Activated CD8-positive, alpha-beta T cell treated with anti-CD3 and anti-CD28 coated beads, Interleukin-2, amount 10 ng/mL, durations not matched to agents 7 days and 5 days (primary cell): ENCODE measurements around the gene PPFIA1. TPM values are rescaled to one million over a fixed set of nuclear protein-coding genes. Genes with fewer than 3 reads are reported as not detected.

Experiments used
- ATAC-seq: fragments of 150-1000 bp; cut with Tn5 transposase; one replicate; pipeline ENCODE4 v1.10.0; 2021; ENCODE audit warnings: moderate library complexity
- CTCF ChIA-PET: fragments of 350-600 bp; sonication (Branson Sonifier 250); formaldehyde crosslinking; loops from one replicate; lab custom pipeline; 2021; ENCODE audit warnings: antibody characterized with exemption; lab: Charles Lee
- POLR2A ChIA-PET: fragments of 350-600 bp; sonication (Branson Sonifier 250); formaldehyde crosslinking; loops from one replicate; lab custom pipeline; 2021; ENCODE audit warnings: antibody characterized with exemption; lab: Charles Lee
- DNase-seq: peaks from one replicate; pipeline ENCODE4 v3.0.0-alpha.2; 2020
- H3K27ac Mint-ChIP-seq: one replicate; pipeline ENCODE4 v1.8.0; 2021; ENCODE audit warnings: mild to moderate bottlenecking, mixed read lengths
- H3K27me3 Mint-ChIP-seq: one replicate; pipeline ENCODE4 v1.8.0; 2021; ENCODE audit warnings: low read depth, mixed read lengths
- H3K36me3 Mint-ChIP-seq: one replicate; pipeline ENCODE4 v1.8.0; 2021; ENCODE audit warnings: low read depth, mixed read lengths
- H3K4me1 Mint-ChIP-seq: one replicate; pipeline ENCODE4 v1.8.0; 2021; ENCODE audit warnings: low read depth, mixed read lengths
- H3K4me3 Mint-ChIP-seq: one replicate; pipeline ENCODE4 v1.8.0; 2021; ENCODE audit warnings: mild to moderate bottlenecking, mixed read lengths
- H3K9me3 Mint-ChIP-seq: one replicate; pipeline ENCODE4 v1.8.0; 2022; ENCODE audit warnings: mixed read lengths; ENCODE audit not compliant: insufficient read depth
- total RNA-seq, 2 experiments: library from RNA; stranded (reverse); gene quantifications; one replicate each; pipeline ENCODE4 v1.2.3, GENCODE V29; 2021

PPFIA1 gene
- total RNA-seq: 10 to 100 TPM; 25.3 to 25.7 TPM

DNA sequence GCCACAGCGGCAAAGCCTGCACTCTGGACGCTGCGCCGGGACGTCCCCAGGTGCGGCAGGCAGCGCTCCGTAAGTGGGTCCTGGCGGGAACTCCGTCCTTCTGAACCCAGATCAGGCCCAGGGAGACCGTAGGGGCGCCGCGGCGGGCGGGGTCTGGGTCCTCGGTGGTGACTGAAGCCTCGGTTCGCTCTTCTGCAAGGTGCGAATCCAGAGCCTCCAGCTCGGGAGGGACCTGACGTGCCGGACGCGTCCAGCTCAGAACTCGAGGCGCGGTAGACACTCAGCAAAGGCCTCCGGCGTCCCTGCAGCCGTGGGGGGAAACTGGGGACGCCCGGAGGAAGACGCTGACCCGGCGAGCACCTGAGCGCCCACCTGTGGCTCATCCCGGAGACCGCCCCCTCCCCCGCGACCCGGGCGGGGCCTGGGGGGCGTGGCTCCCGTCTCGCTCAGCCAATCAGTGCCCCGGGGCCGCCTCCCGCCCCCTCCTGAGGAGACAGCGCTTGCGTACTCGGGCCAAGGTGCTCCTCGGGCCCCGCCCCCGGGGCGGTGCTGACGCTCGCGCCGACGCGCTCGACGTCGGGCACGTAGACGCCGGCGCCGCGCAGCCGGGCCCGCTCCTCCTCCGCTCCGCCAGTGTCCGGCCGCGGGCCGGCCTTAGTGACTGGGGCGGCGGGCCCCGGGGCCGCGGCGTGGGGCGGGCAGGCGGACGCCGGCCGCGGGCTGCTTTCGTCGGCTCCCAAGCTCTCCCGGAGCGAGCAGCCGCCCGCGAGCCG lies at the start of gene PPFIA1:
Gene PPFIA1, plus strand, starts transcription at position 587 of the 773 bp plus-strand sequence. CDS start 1,483 bp downstream, outside the sequence.
- Mint-ChIP-seq H3K27me3 (peaks cover 8% of the 10 kb centered on the region), H3K4me1 (peaks cover 33% of the 10 kb centered on the region), H3K36me3 (peaks cover 24% of the 10 kb centered on the region), H3K9me3 (no peaks in the 10 kb centered on the region), H3K4me3 (peak within 1 kb of the TSS; percentile 87), H3K27ac (peak within 1 kb of the TSS; percentile 80)
- ATAC-seq (peak; percentile 95), DNase-seq (peak; percentile 95)
- CTCF ChIA-PET: no interaction called here
- POLR2A ChIA-PET: interaction anchor here (0.8 kb wide), 1 partner anchor 24 kb away, joined by 3 read pairs; no protein-coding TSS in a partner anchor

DNA sequence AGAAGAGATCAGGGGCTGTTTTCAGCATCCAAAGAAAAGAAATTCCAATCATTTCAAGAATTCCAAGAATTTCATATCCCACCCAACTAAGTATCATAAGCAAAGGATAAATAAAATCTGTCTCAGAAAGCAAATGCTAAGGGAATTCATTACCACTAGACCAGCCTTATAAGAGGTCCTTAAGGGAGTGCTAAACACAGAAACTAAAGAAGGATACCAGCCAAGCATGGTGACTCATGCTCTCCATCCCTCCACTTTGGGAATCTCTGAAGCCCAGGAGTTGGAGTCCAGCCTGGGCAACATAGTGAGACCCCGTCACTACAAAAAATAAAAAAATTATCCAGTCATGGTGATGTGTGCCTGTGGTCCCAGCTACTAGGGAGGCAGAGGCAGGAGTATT lies 49.6 kb upstream of the PPFIA1 start:
- H3K27ac Mint-ChIP-seq: no peak overlapping the region
- H3K27me3 Mint-ChIP-seq: peaks cover 20% of the 10 kb centered on the region
- ChIA-PET POLR2A (no interaction called here), CTCF (no interaction called here)
- H3K4me3 Mint-ChIP-seq: no peak overlapping the region
- no peak for ATAC-seq
- H3K9me3 Mint-ChIP-seq: no peaks in the 10 kb centered on the region
- H3K4me1 Mint-ChIP-seq: no peaks in the 10 kb centered on the region
- no peak for DNase-seq
- no peaks in the 10 kb centered on the region for H3K36me3 Mint-ChIP-seq

- Mint-ChIP-seq H3K36me3 (no peaks in the 10 kb centered on the region), H3K4me3 (no peak overlapping the region), H3K9me3 (no peaks in the 10 kb centered on the region), H3K27me3 (peaks cover 12% of the 10 kb centered on the region), H3K27ac (no peak overlapping the region), H3K4me1 (no peaks in the 10 kb centered on the region)
- ATAC-seq: no peak
- DNase-seq: no peak
- CTCF ChIA-PET: interaction anchor here (0.6 kb wide), 1 partner anchor 21 kb away, joined by 3 read pairs; no protein-coding TSS in a partner anchor
- POLR2A ChIA-PET: no interaction called here
Measured at GRCh38 chr11:70225681-70226177, 44.8 kb upstream of the PPFIA1 start.

- ChIA-PET POLR2A (no interaction called here), CTCF (interaction anchor here (0.6 kb wide), 1 partner anchor 22 kb away, joined by 3 read pairs; no protein-coding TSS in a partner anchor)
- no peaks in the 10 kb centered on the region for H3K4me1 Mint-ChIP-seq
- ATAC-seq: no peak
- no peaks in the 10 kb centered on the region for H3K36me3 Mint-ChIP-seq
- no peaks in the 10 kb centered on the region for H3K9me3 Mint-ChIP-seq
- no peak overlapping the region for H3K4me3 Mint-ChIP-seq
- no peak for DNase-seq
- H3K27me3 Mint-ChIP-seq: peaks cover 10% of the 10 kb centered on the region
- no peak overlapping the region for H3K27ac Mint-ChIP-seq
Measured at GRCh38 chr11:70226183-70226582, 44.3 kb upstream of the PPFIA1 start.

GRCh38 chr11:70226967-70227366 lies 43.5 kb upstream of the PPFIA1 start:
- Mint-ChIP-seq H3K4me3 (no peak overlapping the region), H3K27me3 (peaks cover 10% of the 10 kb centered on the region), H3K36me3 (no peaks in the 10 kb centered on the region), H3K27ac (no peak overlapping the region), H3K9me3 (no peaks in the 10 kb centered on the region), H3K4me1 (no peaks in the 10 kb centered on the region)
- ChIA-PET CTCF (no interaction called here), POLR2A (no interaction called here)
- no peak for DNase-seq
- ATAC-seq: no peak

GRCh38 chr11:70229737-70230136 lies 40.8 kb upstream of the PPFIA1 start:
- no peaks in the 10 kb centered on the region for H3K9me3 Mint-ChIP-seq
- H3K27me3 Mint-ChIP-seq: no peaks in the 10 kb centered on the region
- ATAC-seq: no peak
- ChIA-PET CTCF (no interaction called here), POLR2A (no interaction called here)
- H3K4me3 Mint-ChIP-seq: no peak overlapping the region
- no peaks in the 10 kb centered on the region for H3K36me3 Mint-ChIP-seq
- H3K27ac Mint-ChIP-seq: no peak overlapping the region
- H3K4me1 Mint-ChIP-seq: no peaks in the 10 kb centered on the region
- DNase-seq: no peak

GRCh38 chr11:70230151-70230839 lies 40.2 kb upstream of the PPFIA1 start:
- Mint-ChIP-seq H3K4me1 (no peaks in the 10 kb centered on the region), H3K27me3 (no peaks in the 10 kb centered on the region), H3K27ac (no peak overlapping the region), H3K9me3 (no peaks in the 10 kb centered on the region), H3K36me3 (no peaks in the 10 kb centered on the region), H3K4me3 (no peak overlapping the region)
- CTCF ChIA-PET: no interaction called here
- DNase-seq (no peak), ATAC-seq (no peak)
- POLR2A ChIA-PET: no interaction called here

GRCh38 chr11:70230840-70231710 lies 39.4 kb upstream of the PPFIA1 start:
- ChIA-PET CTCF (no interaction called here), POLR2A (no interaction called here)
- H3K4me3 Mint-ChIP-seq: no peak overlapping the region
- DNase-seq: no peak
- H3K36me3 Mint-ChIP-seq: no peaks in the 10 kb centered on the region
- H3K9me3 Mint-ChIP-seq: no peaks in the 10 kb centered on the region
- no peaks in the 10 kb centered on the region for H3K27me3 Mint-ChIP-seq
- H3K4me1 Mint-ChIP-seq: no peaks in the 10 kb centered on the region
- no peak for ATAC-seq
- no peak overlapping the region for H3K27ac Mint-ChIP-seq

DNA sequence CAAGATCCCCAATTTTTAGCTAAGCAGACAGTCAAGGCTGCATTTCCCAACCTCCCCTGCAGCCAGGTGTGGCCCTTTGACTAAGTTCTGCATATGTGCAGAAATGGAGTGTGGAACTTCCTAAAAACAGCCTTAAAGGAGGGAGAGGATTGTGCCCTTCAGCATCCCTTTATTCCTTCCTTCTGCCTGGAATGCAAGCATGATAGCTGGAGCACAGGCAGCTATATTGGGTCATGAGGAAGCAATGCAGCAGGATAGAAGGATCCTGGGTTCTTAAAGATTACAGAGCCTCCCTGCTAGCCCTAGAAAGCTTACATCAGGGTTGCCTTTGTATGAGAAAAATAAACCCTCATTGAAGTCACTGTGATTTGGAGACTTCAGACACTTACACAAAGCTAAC lies 37.5 kb upstream of the PPFIA1 start:
- ChIA-PET CTCF (no interaction called here), POLR2A (no interaction called here)
- Mint-ChIP-seq H3K4me1 (no peaks in the 10 kb centered on the region), H3K4me3 (no peak overlapping the region), H3K36me3 (no peaks in the 10 kb centered on the region), H3K27ac (no peak overlapping the region), H3K27me3 (no peaks in the 10 kb centered on the region), H3K9me3 (no peaks in the 10 kb centered on the region)
- ATAC-seq (no peak), DNase-seq (no peak)

DNA sequence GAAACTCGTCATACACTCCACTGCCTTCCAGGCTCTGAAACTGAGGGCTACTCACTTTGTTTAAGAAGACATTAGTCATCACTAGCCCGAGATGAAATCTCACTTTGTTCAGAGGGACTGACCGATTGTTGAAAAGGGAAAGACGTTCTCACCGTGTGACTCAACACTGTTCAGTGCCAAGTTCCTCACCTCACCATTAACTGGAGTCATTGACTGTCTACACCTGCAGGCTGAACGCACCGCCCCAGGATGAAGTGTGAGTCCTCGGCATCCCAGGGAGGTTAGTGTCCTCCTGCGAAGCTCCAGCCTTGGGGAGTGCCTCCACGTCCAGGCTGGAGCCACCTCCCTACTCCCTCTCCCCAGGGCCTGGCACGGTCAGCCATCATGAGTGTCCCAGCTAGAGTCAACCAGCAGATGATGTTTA lies 37.0 kb upstream of the PPFIA1 start:
- DNase-seq (no peak), ATAC-seq (no peak)
- Mint-ChIP-seq H3K4me3 (no peak overlapping the region), H3K27me3 (no peaks in the 10 kb centered on the region), H3K9me3 (no peaks in the 10 kb centered on the region), H3K4me1 (no peaks in the 10 kb centered on the region), H3K27ac (no peak overlapping the region), H3K36me3 (no peaks in the 10 kb centered on the region)
- ChIA-PET POLR2A (no interaction called here), CTCF (no interaction called here)

DNA sequence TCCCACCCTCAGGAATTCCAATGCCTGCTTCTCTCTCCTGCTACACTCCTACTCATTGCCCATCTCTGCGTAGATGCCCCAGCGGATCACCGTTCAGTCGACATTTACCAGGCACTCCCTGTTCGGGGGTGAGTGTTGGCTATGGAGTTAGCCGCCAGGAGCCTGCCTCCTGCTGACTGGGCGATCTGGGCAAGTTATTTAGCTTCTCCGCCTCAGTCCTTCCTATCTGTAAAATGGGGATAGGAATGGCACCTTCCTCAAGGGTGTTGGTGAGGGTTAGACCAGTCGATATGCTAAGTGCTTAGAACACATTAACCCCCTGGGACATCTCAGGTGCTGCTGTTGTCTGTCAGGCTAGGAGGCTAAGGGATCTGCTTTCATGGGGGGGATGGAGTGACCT lies 36.5 kb upstream of the PPFIA1 start:
- no peaks in the 10 kb centered on the region for H3K4me1 Mint-ChIP-seq
- H3K27me3 Mint-ChIP-seq: no peaks in the 10 kb centered on the region
- ATAC-seq (no peak), DNase-seq (no peak)
- CTCF ChIA-PET: no interaction called here
- no peak overlapping the region for H3K27ac Mint-ChIP-seq
- H3K36me3 Mint-ChIP-seq: no peaks in the 10 kb centered on the region
- H3K9me3 Mint-ChIP-seq: no peaks in the 10 kb centered on the region
- H3K4me3 Mint-ChIP-seq: no peak overlapping the region
- POLR2A ChIA-PET: no interaction called here
